ENCODE measurements around the gene LETM1.

The LETM1 gene

DNA sequence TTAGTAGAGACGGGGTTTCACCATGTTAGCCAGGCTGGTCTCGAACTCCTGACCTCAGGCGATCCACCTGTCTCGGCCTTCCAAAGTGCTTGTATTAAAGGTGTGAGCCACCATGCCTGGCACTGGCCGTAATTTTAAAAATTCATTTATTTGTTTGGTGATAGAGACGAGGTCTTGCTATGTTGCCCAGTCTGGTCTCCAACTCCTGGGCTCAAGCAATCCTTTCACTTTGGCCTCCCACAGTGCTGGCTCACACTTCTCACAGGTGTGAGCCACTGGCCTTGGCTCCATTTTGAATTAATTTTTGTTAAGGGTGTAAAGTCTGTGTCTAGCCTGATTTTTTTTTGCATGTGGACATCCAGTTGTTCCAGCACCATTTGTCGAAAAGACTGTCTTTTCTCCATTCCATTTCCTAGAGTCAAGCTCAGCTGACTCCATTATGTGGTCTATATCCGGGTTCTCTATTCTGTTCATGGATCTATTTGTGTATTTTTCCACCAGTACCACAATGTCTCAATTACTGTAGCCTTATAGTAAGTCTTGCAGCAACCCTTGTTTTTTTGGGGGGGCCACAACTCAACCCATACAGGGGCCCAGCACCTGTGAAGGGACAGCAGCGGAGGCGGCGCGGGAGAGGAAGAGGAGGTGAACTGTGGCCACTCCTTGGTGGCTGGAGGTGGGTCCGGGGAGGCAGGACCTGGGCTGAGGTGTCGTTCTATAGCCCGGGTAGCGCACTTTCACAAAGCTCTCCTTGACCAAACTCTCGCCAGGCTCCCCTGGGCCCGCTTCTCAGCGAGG, 13.8 kb upstream of the LETM1 start:
- no peak for TF ChIP-seq CTCF (IDR thresholded peaks at IDR 0.05; ENCODE audit: insufficient read depth, low read depth, low read length, missing control alignments)
- peak overlapping the region; percentile 88 for H3K4me3 ChIP-seq (ENCODE audit: low read depth, low read length)
- DNase-seq (ENCODE audit: low read depth), result no peak

GRCh38 chr4:1868912-1869311, 13.0 kb upstream of the LETM1 start:
- no peak for TF ChIP-seq CTCF (IDR thresholded peaks at IDR 0.05; ENCODE audit: insufficient read depth, low read depth, low read length, missing control alignments)
- no peak overlapping the region for H3K4me3 ChIP-seq (ENCODE audit: low read depth, low read length)
- DNase-seq (ENCODE audit: low read depth), result no peak

GRCh38 chr4:1868293-1868692, 12.3 kb upstream of the LETM1 start:
- no peak for DNase-seq (ENCODE audit: low read depth)
- H3K4me3 ChIP-seq (ENCODE audit: low read depth, low read length), result no peak overlapping the region
- TF ChIP-seq CTCF (IDR thresholded peaks at IDR 0.05; ENCODE audit: insufficient read depth, low read depth, low read length, missing control alignments), result no peak

GRCh38 chr4:1866189-1866661, 10.3 kb upstream of the LETM1 start:
- no peak for TF ChIP-seq CTCF (IDR thresholded peaks at IDR 0.05; ENCODE audit: insufficient read depth, low read depth, low read length, missing control alignments)
- no peak for DNase-seq (ENCODE audit: low read depth)
- no peak overlapping the region for H3K4me3 ChIP-seq (ENCODE audit: low read depth, low read length)

DNA sequence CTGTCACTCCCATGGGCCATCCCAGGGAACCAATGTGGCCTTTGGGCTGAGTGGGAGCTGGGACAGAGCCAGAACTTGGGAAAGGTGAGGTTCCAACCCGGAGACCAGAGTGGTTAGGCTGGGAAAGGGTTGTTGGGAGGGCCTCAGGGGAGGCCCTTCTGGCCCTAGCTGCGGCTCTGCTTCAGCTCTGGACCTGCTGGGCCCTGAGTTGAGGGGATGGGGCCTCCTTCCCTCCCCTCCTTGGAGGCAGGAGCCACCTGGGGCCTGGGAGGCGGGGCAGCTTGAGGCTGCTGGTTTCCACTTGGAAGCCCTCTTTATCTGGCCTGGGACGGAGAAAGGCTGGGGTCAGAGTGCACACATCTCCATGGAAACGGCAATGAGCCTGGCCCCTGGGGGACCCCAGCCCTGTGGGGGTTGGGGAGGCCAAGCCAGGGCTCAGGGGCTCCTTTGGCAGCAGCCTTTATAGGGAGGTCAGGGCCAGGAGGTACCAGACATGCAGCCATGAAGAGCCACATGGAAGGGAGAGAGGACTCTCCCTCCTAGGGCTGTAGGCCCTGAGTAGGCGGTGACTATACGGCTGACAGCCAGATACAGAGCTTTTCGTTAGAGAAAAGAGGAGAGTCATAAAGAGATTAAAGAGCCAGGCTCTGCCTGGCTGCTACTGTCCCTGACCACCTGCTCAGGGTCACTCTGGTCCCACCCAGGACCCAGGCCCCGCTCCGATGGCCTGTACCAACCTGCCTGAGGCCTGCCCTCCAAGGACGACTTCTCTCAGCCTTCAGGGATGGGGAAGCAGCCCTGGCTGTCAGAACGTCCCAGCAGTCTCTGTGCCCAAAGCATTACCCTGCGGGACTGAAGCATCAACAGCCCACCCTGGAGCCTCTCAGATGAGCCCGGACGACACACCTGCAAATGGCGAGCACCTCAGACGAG, 8.4 kb upstream of the LETM1 start:
- no peak for TF ChIP-seq CTCF (IDR thresholded peaks at IDR 0.05; ENCODE audit: insufficient read depth, low read depth, low read length, missing control alignments)
- no peak for DNase-seq (ENCODE audit: low read depth)
- H3K4me3 ChIP-seq (ENCODE audit: low read depth, low read length), result no peak overlapping the region

- DNase-seq (ENCODE audit: low read depth), result no peak
- no peak overlapping the region for H3K4me3 ChIP-seq (ENCODE audit: low read depth, low read length)
- no peak for TF ChIP-seq CTCF (IDR thresholded peaks at IDR 0.05; ENCODE audit: insufficient read depth, low read depth, low read length, missing control alignments)
Observed at GRCh38 chr4:1863297-1864033, 7.5 kb upstream of the LETM1 start.
